KMS-11 (cell line): ENCODE results near the gene CROCC2.

Source experiments
- H2AFZ ChIP-seq: fragments of 200-600 bp; sonication (generic); 2 replicates; pipeline ENCODE4 v1.6.1; 2016; ENCODE audit warnings: antibody characterized with exemption, mixed run types, low read depth
- H3K27ac ChIP-seq: fragments of 200-600 bp; sonication (generic); 2 replicates; pipeline ENCODE4 v1.6.1; 2016; ENCODE audit warnings: mild to moderate bottlenecking, mixed run types
- H3K27me3 ChIP-seq: fragments of 200-600 bp; sonication (generic); 2 replicates; pipeline ENCODE4 v1.6.1; 2017; ENCODE audit warnings: mild to moderate bottlenecking, low read depth, mixed run types, moderate library complexity; ENCODE audit not compliant: insufficient read depth
- H3K36me3 ChIP-seq: fragments of 200-600 bp; sonication (generic); 2 replicates; pipeline ENCODE4 v1.6.1; 2017; ENCODE audit warnings: mild to moderate bottlenecking, mixed run types; ENCODE audit not compliant: insufficient read depth
- H3K4me1 ChIP-seq: fragments of 200-600 bp; sonication (generic); 2 replicates; pipeline ENCODE4 v1.6.1; 2016; ENCODE audit warnings: mild to moderate bottlenecking, low read depth, mixed run types; ENCODE audit not compliant: poor library complexity, severe bottlenecking
- H3K4me2 ChIP-seq: fragments of 200-600 bp; sonication (generic); 2 replicates; pipeline ENCODE4 v1.7.0; 2016; ENCODE audit warnings: mild to moderate bottlenecking, mixed run types
- H3K4me3 ChIP-seq: fragments of 200-600 bp; sonication (generic); IDR thresholded peaks from 2 replicates; pipeline ENCODE4 v1.6.1; 2017; ENCODE audit warnings: low read depth, low read length, mixed read lengths; ENCODE audit not compliant: insufficient read depth
- H3K79me2 ChIP-seq: fragments of 200-600 bp; sonication (generic); 2 replicates; pipeline ENCODE4 v1.6.1; 2016; ENCODE audit warnings: low read depth, mixed run types; ENCODE audit not compliant: insufficient read depth
- H3K9ac ChIP-seq: fragments of 200-600 bp; sonication (generic); 2 replicates; pipeline ENCODE4 v1.6.1; 2016; ENCODE audit warnings: mild to moderate bottlenecking, mixed run types
- H4K20me1 ChIP-seq: fragments of 200-600 bp; sonication (generic); 2 replicates; pipeline ENCODE4 v1.6.1; 2016; ENCODE audit warnings: mild to moderate bottlenecking, mixed run types; ENCODE audit not compliant: insufficient read depth
- TF ChIP-seq, protein P1 (sequence below): fragments of 200-600 bp; sonication (generic); conservative IDR thresholded peaks from 2 replicates; pipeline ENCODE4 v1.6.1; 2017; ENCODE audit warnings: low read depth, mild to moderate bottlenecking, antibody characterized with exemption, low read length, moderate library complexity, mixed read lengths

CROCC2 gene

DNA sequence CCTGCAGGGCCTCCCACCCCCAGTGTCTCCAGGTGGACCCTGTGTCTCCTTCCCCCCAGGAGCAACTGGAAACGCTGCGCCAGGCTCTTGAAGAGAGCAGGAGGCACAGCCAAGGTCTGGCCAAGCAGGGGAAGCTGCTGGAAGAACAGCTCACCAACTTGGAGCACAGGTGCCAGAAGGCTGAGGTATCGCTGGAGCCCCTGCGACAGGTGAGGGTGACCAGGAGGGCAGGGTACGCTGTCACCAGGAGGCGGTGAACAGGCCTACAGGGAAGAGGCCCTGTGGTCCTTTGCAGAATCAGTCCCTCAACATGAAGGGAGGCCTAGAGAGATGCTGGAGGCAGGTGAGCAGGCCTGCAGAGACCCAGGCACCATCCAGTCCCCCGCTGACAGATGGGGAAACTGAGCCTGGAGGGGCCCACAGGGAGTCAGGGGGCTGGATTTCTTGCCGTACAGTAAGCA lies 76.7 kb downstream of the CROCC2 start:
- H3K27me3 ChIP-seq: peaks cover 3% of the 10 kb centered on the region; the same call in 1 of the 2 replicates
- H3K4me1 ChIP-seq: no peaks in the 10 kb centered on the region
- TF ChIP-seq, protein P1, sequence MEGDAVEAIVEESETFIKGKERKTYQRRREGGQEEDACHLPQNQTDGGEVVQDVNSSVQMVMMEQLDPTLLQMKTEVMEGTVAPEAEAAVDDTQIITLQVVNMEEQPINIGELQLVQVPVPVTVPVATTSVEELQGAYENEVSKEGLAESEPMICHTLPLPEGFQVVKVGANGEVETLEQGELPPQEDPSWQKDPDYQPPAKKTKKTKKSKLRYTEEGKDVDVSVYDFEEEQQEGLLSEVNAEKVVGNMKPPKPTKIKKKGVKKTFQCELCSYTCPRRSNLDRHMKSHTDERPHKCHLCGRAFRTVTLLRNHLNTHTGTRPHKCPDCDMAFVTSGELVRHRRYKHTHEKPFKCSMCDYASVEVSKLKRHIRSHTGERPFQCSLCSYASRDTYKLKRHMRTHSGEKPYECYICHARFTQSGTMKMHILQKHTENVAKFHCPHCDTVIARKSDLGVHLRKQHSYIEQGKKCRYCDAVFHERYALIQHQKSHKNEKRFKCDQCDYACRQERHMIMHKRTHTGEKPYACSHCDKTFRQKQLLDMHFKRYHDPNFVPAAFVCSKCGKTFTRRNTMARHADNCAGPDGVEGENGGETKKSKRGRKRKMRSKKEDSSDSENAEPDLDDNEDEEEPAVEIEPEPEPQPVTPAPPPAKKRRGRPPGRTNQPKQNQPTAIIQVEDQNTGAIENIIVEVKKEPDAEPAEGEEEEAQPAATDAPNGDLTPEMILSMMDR: no peak
- H2AFZ ChIP-seq: no peak overlapping the region
- H3K79me2 ChIP-seq: no peaks in the 10 kb centered on the region
- H3K9ac ChIP-seq: no peak overlapping the region
- H3K4me3 ChIP-seq: no peak overlapping the region
- no peaks in the 10 kb centered on the region for H3K36me3 ChIP-seq
- no peaks in the 10 kb centered on the region for H4K20me1 ChIP-seq
- H3K27ac ChIP-seq: no peak overlapping the region
- no peak overlapping the region for H3K4me2 ChIP-seq

DNA sequence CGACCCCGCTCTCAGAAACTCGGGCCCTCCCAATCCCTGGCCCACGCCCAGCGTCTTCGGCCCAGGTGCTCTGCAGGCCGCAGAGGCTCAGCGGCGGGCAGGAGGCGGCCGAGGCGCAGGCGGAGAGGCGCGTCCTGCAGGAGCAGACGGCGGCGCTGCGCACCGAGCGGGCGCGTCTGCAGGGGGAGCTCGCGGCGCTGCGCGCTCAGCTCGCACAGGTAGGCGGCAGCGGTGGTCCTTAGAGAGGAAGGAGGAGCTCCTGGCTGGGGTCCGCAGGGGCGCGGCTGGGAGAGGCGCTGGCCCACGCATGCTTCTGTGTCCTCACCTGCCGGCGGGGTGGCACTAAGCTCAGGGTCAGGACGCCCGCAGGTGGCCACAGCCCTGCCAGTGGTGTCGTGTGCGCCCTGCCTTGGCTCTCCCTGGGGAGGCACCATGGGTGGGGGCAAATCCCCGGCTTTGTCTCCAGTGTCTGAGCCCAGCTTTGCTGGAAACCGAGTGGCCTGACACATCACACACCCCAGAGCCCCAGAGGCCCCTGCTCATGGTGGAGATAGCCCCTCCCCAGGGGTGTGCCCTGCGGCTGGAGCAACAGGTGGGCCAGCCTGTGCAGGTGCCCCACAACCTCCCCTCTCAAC lies 77.3 kb downstream of the CROCC2 start:
- no peaks in the 10 kb centered on the region for H3K4me1 ChIP-seq
- H3K27ac ChIP-seq: no peak overlapping the region
- peaks cover 3% of the 10 kb centered on the region; the same call in 1 of the 2 replicates for H3K27me3 ChIP-seq
- TF ChIP-seq, protein P1: no peak
- no peaks in the 10 kb centered on the region for H3K36me3 ChIP-seq
- no peak overlapping the region for H3K4me2 ChIP-seq
- no peak overlapping the region for H2AFZ ChIP-seq
- no peak overlapping the region for H3K4me3 ChIP-seq
- H4K20me1 ChIP-seq: no peaks in the 10 kb centered on the region
- no peak overlapping the region for H3K9ac ChIP-seq
- H3K79me2 ChIP-seq: no peaks in the 10 kb centered on the region

DNA sequence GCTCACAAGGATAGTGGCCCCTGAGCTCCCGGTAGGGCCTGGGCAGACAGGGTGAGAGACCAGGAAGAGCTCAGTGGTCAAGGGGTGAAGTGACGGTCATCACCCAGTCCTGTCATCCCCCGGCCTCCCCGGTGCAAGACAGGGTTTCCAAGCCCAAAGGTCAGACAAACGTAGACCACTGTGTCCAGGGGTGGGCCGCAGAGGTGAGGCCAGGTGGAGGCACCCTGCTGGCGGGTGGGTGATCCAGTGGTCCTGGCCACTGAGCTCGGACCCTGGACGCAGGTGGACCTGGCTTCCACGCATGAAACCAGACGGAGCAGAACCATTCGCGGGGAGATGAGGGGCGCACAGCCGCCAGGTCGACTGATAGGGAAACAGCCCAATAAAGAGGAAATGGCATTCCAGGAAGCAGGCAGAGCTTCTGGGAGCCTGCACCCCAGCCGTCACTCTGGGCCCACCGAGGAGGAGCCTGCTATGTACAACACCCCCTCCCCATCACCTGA lies 77.9 kb downstream of the CROCC2 start:
- no peak overlapping the region for H3K4me2 ChIP-seq
- no peak overlapping the region for H3K4me3 ChIP-seq
- no peaks in the 10 kb centered on the region for H4K20me1 ChIP-seq
- H3K4me1 ChIP-seq: no peaks in the 10 kb centered on the region
- H3K9ac ChIP-seq: no peak overlapping the region
- H2AFZ ChIP-seq: no peak overlapping the region
- no peaks in the 10 kb centered on the region for H3K79me2 ChIP-seq
- no peaks in the 10 kb centered on the region for H3K36me3 ChIP-seq
- H3K27me3 ChIP-seq: peaks cover 3% of the 10 kb centered on the region; the same call in 1 of the 2 replicates
- no peak overlapping the region for H3K27ac ChIP-seq
- TF ChIP-seq, protein P1: no peak

DNA sequence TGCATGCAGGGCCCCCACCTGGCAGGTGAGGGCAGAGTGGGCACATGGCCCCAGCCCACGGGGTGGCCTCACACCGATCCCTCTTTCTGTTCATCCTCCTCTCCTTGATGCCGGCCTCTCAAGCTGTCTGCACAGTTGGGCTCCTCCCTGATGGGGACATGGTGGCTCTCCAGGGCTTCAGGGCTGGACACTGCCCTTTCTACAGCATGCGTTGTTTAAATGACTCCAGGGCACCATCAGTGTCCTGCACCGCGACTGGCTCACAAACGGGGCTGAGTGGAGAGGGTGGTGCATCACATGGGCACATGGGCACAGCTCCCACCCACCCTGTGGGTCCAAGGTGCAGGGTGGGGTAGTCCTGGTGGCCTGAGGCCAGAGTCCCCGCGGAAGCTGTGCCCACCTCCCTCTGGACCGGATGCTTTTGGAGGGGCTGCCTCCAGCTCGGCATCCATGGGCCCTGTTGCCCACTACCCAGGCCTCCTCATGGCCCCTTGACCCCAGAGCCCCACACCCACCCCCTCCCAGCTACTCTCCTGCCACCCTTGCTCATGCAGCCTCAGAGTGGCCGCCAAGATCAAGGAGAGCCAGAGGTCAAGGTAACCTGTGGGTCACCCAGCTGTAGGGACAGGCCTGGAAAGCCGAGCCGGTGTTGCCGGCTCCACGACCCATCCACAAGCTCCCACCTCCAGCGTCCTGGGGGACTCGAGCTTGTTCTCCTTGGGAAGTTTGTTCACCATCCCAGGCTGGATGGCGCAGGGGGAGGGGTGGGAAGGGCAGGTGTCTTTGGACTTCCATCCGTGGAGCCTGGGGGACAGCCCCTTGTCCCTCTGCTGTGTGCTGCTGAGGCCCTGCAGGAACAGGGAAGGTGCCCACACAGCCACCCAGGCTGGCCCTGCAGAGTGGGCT lies 80.0 kb downstream of the CROCC2 start:
- Histone ChIP-seq H3K79me2 (no peaks in the 10 kb centered on the region), H4K20me1 (no peaks in the 10 kb centered on the region), H3K4me1 (no peaks in the 10 kb centered on the region), H3K9ac (no peak overlapping the region), H3K4me2 (no peak overlapping the region), H3K27me3 (peaks cover 3% of the 10 kb centered on the region; the same call in 1 of the 2 replicates), H3K36me3 (no peaks in the 10 kb centered on the region), H3K4me3 (no peak overlapping the region), H2AFZ (no peak overlapping the region), H3K27ac (no peak overlapping the region)
- TF ChIP-seq, protein P1: no peak
